HG03521 (cell line): ENCODE measurements around the gene SORCS2.

Source experiments
- ATAC-seq: cut with Tn5 transposase; IDR thresholded peaks from one replicate; pipeline ENCODE4 v1.9.1; 2021; ENCODE audit warnings: mild to moderate bottlenecking, moderate library complexity; ENCODE audit not compliant: unreplicated experiment

The SORCS2 gene

DNA sequence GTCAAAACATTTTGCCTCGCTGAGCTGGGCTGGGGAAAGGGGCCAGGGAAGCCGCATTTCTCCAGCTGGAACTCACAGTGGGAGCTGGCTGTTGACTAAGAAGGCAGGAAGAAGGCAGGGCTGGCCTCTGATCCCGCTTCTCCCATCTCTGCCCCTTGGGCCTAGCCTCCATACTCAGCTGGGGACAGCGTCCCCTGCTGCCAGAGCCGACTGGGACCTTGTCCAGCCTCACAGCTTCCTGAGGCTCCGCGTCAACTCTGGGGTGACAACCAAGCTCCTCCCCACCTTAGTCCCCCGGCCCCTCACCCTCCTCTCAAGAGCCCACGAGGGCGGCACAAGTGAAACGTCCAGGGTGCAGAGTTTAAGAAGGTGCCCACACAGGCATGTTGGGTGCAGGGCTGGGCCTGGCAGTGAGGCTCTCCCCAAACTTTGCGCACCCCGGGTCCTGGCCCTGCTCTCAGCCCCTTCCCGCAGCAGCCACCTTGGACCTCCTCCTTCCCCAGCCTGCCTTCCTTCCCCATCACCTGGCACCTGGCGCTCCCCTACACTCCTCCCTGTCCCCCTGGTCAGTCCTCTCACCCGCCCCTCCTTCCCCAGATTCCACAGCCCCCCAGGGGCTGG is 141.6 kb downstream of the SORCS2 start:
- no peak for ATAC-seq

- ATAC-seq: no peak
Measured at GRCh38 chr4:7334521-7335275, 142.4 kb downstream of the SORCS2 start.

- ATAC-seq: no peak
Measured at GRCh38 chr4:7335344-7336066, 143.2 kb downstream of the SORCS2 start.

- no peak for ATAC-seq
Measured at GRCh38 chr4:7336067-7336569, 143.8 kb downstream of the SORCS2 start.

DNA sequence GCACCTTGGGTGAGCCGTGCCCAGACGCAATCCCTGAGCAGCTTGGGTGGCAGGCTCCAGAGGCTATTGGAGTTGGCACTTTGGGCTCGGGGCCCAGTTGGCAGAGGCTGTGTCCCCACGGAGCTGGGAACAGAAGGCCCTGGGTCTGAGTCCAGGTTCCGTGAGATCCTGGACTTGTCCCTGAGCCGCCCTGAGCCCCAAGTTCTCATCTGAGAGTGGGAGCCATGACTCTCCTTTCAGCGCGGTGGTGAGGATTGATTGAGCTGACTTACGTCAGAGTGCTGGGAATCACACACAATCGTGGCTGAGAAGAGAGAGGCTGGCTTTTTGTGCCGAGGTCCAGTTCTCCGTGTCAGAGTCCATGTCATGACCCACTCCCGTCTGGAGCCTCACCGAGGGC is 144.4 kb downstream of the SORCS2 start:
- ATAC-seq: no peak

DNA sequence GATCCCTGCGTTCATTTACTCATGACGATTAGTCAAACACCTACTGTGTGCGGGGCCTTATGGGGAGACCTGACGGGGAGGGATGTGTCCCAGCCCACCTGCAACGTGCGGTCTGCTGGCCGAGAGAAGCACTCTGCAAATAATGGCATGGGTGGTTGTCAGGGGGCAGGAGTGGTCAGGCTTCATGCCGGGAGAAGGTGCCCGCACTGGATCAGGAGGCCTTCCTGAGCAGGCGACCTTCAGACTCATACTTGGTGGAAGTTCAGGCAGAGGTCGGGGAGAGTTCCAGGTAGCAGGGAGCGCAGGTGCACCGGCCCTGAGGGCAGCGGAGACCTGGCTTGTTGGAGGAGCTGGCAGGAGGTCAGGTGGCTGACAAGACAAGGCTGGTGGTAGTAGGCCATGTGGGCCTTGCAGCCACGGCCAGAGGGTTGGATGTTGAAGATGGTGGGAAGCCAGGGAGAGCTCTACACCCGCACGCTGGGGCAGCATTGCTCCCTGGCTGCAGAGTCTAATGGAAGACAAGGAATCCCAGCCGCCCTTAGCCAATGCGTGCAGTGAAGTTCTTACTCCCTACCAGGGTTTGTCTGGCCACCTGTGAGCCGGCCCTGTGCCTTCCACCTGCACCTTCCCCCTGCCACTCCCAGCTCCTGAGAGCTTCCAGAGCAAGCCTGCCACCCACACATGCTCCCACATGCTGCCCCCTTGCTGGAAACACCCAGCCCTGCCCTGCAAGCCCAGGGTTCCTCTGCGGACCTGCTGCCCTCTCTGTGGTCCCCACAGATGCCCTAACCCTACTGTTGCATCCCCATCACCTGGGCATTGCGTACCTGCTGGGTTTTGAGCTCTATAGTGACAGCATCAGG is 145.1 kb downstream of the SORCS2 start:
- no peak for ATAC-seq

DNA sequence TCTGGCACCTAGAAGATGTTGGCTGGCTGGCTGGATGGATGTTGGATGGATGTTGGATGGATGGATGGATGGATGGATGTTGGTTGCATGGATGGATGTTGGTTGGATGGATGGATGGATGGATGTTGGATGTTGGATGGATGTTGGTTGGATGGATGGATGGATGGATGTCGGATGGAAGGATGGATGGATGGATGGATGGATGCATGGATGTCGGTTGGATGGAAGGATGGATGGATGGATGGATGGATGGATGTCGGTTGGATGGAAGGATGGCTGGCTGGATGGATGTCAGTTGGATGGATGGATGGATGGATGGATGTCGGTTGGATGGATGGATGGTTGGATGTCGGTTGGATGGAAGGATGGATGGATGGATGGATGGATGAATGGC is 145.7 kb downstream of the SORCS2 start:
- no peak for ATAC-seq

GRCh38 chr4:7338876-7339623 is 146.7 kb downstream of the SORCS2 start:
- no peak for ATAC-seq

- no peak for ATAC-seq
Measured at GRCh38 chr4:7339751-7340552, 147.6 kb downstream of the SORCS2 start.

- ATAC-seq: no peak
Measured at GRCh38 chr4:7340553-7341433, 148.5 kb downstream of the SORCS2 start.

DNA sequence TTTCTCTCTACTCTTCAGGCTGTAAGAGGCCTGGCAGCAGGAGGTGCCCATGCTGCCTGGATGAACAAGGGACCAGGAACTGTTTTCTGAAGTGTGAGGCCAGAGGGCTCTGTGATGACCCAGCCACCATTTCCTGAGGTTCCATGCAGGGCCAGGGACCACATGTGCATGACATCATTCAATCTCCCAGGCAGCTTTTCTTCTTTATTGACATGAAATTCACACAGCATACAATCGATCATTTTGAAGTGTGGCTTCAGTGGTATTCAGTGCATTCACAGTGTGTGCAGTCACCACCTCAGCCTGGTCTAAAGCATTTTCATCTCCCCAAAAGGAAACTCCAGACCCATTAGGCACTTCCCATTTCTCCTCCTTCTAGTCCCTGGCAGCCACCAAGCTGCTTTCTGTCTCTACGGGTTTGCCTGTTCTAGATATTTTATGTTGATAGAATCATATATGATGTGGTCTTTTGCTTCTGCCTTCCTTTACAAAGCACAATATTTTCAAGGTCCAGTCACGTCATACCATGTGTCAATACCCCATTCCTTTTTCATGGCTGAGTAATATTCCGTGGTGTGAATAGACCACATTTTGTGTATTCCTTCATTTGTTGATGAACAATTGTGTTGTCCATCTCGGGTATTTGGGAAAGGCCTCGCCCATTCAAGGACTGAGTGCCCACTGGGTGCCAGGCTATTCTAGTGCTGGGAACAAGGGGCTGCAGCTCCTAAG is 149.3 kb downstream of the SORCS2 start:
- no peak for ATAC-seq

DNA sequence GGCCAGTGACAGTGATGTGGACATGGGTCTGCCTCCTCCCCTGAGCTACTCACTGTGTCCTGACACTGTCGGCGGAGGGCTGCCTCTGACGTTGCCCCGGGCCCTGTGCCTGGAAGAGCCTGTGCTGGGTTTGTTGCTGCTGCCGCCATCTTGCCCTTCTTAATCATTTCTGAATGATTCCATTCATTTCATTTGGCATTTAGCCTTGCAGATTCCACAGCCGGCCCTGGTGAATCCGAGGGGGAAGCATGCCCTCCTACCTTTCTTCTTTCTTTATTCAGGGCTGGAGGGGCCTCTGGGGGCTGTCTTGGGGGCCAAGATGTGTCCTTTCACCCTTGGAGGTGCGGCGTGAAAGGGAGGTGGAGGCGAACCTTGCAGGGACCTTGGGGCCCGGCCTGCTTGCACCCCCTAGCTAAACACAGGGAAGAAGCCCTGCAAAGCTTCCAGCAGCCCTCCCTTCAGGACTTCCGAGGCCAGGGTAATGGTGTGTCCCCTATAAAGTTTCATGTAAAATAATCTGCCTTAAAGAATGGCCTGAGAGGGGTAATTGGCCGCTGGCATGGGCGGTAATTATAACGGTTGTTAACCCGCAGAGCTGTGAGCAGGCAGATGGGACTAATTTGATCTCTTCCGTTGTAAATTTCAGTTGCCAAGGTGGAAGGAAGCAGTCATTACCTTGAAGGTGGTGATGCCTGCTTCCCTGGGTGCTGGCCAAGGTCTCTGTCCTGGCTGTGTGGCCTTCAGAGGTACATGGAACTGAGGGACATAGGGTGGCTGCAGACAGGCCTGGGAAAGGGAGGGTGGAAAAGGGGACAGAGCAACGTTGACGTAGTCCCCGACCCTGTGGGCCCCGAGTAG is 150.1 kb downstream of the SORCS2 start:
- ATAC-seq: no peak

GRCh38 chr4:7343081-7343655 is 150.8 kb downstream of the SORCS2 start:
- no peak for ATAC-seq

DNA sequence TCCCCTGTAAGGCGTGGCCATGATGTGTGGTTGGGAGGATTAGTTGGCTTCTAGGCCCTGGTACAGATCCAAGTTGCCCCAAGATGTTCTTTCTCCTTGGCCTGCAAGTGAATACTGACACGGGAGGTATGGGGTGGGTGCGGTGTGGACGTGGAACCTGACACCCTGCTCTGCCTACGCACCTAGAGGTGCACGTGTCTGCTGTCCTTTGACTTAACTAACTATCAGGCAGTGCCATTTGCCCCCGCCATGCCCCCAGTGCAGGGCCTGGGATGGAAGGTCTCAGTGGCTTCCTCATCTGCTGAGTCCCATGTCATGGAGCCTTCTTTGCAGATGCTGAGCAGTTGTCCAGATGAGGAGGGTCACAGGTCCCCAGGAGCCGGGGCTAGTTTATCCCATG is 151.6 kb downstream of the SORCS2 start:
- ATAC-seq: no peak

DNA sequence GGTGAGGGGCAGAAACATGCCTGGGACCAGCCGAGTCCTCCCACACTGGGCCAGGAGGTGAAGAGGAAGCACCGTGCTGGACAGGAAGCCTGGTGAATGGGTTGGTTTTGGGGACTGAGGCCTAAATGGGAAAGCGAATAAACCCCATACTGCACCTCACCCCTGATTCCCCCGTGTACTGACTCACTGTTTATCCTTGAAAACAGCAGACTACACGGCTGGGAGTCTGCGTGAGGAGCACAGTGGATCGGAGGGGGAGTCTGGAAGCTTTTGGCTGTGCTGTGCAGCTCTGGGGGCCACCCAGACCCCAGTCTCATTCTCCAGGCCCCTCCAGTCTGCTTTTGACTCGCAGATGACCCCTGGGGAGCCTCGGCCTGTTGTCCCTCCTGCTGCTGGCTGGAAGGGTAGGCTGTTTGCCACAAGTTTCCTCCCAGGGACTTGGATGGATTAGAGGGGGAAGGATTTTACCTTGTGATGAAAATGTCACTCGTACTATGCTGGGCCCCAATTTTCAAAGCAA is 152.4 kb downstream of the SORCS2 start:
- no peak for ATAC-seq

DNA sequence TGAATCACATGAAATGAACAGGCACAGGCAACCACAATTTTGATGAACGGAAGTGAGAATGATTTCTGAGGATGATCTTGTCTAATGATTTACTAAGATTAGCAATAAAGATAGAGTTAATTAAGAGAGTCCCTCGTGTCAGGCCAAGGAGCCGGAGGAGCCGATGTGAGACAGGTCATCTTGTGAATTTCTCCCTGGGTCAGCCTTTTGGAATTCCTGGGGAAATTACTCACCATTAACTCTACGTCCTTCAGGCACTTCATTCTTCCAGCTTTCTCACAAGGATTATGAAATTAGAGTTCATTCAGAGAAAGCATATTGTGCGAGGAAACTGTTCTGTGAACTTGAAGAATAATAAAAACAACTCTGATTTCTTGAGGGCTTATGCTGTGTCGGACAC is 155.6 kb downstream of the SORCS2 start:
- ATAC-seq: no peak
